HepG2 (cell line): ENCODE data around the gene PSKH1. TPM values are rescaled to one million over a fixed set of nuclear protein-coding genes. Genes with fewer than 3 reads are reported as not detected.

Source experiments
- BCL6 ChIP-seq: IDR thresholded peaks from 2 replicates; pipeline ENCODE4 v1.6.1; 2016; ENCODE audit warnings: missing genetic modification reagents, missing compliant biosample characterization
- CC2D1A ChIP-seq: sonication (generic); formaldehyde crosslinking; IDR thresholded peaks from 2 replicates; pipeline ENCODE4 v1.8.1; 2023; ENCODE audit warnings: mild to moderate bottlenecking, missing genetic modification reagents
- DMTF1 ChIP-seq: sonication (generic); formaldehyde crosslinking; IDR thresholded peaks from 2 replicates; pipeline ENCODE4 v1.4.0; 2020; ENCODE audit warnings: mild to moderate bottlenecking, missing genetic modification reagents
- ESRRA ChIP-seq: sonication (generic); formaldehyde crosslinking; IDR thresholded peaks from 2 replicates; pipeline ENCODE4 v1.5.1; 2020; ENCODE audit warnings: mild to moderate bottlenecking, low read depth, missing genetic modification reagents
- FOXP1 ChIP-seq, 2 experiments: fragments of 450-650 bp in 1 of 2; IDR thresholded peaks; 2 replicates each; pipeline ENCODE4 v1.6.1; 2017 to 2018; ENCODE audit warnings: antibody characterized with exemption in 1 of 2
- GABPB1 ChIP-seq: IDR thresholded peaks from 2 replicates; pipeline ENCODE4 v1.6.1; 2016; ENCODE audit warnings: mild to moderate bottlenecking, missing genetic modification reagents, moderate library complexity, missing compliant biosample characterization
- MLX ChIP-seq: IDR thresholded peaks from 2 replicates; pipeline ENCODE4 v1.6.1; 2016
- MTF1 ChIP-seq: sonication (generic); formaldehyde crosslinking; IDR thresholded peaks from 2 replicates; pipeline ENCODE4 v1.5.0; 2020; ENCODE audit warnings: missing genetic modification reagents
- NR0B2 ChIP-seq: sonication (generic); formaldehyde crosslinking; IDR thresholded peaks from 2 replicates; pipeline ENCODE4 v1.4.0; 2020; ENCODE audit warnings: mild to moderate bottlenecking, missing genetic modification reagents
- PCBP1 ChIP-seq: fragments of 200-400 bp; formaldehyde crosslinking; IDR thresholded peaks from 2 replicates; pipeline ENCODE4 v1.6.1; 2017; ENCODE audit warnings: mild to moderate bottlenecking, low read depth, low read length, borderline replicate concordance
- POLR2A ChIP-seq, 2 experiments: IDR thresholded peaks; 2 replicates each; pipeline ENCODE4 v1.6.1; 2011; ENCODE audit warnings: low read depth in 2 of 2, low read length in 2 of 2, mild to moderate bottlenecking in 1 of 2, moderate library complexity in 1 of 2; ENCODE audit not compliant: insufficient read depth in 1 of 2
- RFX3 ChIP-seq: IDR thresholded peaks from 2 replicates; pipeline ENCODE4 v1.6.1; 2016; ENCODE audit warnings: missing biosample characterization, missing genetic modification reagents
- RXRA ChIP-seq: sonication (generic); formaldehyde crosslinking; IDR thresholded peaks from 2 replicates; pipeline ENCODE4 v1.5.1; 2020; ENCODE audit warnings: missing genetic modification reagents
- RXRB ChIP-seq: IDR thresholded peaks from 2 replicates; pipeline ENCODE4 v1.6.1; 2016; ENCODE audit warnings: borderline replicate concordance, missing genetic modification reagents, missing compliant biosample characterization
- TCF12 ChIP-seq, 2 experiments: fragments of 450-650 bp in 1 of 2; sonication (generic) in 1 of 2; formaldehyde crosslinking in 1 of 2; IDR thresholded peaks; 2 replicates each; pipeline versions ENCODE4 v1.6.1 to v1.8.0; 2017 to 2022; ENCODE audit warnings: antibody characterized with exemption in 1 of 2, mild to moderate bottlenecking in 1 of 2, missing genetic modification reagents in 1 of 2, moderate library complexity in 1 of 2
- THRA ChIP-seq: sonication (generic); formaldehyde crosslinking; IDR thresholded peaks from 2 replicates; pipeline ENCODE4 v1.4.0; 2020; ENCODE audit warnings: missing genetic modification reagents, borderline replicate concordance
- ZBTB1 ChIP-seq: sonication (generic); formaldehyde crosslinking; IDR thresholded peaks from 2 replicates; pipeline ENCODE4 v1.4.0; 2020; ENCODE audit warnings: missing genetic modification reagents, borderline replicate concordance
- ZBTB3 ChIP-seq: sonication (generic); formaldehyde crosslinking; IDR thresholded peaks from 2 replicates; pipeline ENCODE4 v1.4.0; 2020; ENCODE audit warnings: low read depth, mild to moderate bottlenecking, moderate library complexity, missing genetic modification reagents, borderline replicate concordance
- ZMAT3 ChIP-seq: sonication (generic); formaldehyde crosslinking; conservative IDR thresholded peaks from 2 replicates; pipeline ENCODE4 v1.7.0; 2021; ENCODE audit warnings: missing genetic modification reagents
- ZNF343 ChIP-seq: sonication (generic); formaldehyde crosslinking; IDR thresholded peaks from 2 replicates; pipeline ENCODE4 v1.4.0; 2020; ENCODE audit warnings: mild to moderate bottlenecking, missing genetic modification reagents
- ZNF414 ChIP-seq: sonication (generic); formaldehyde crosslinking; IDR thresholded peaks from 2 replicates; pipeline ENCODE4 v1.5.0; 2020; ENCODE audit warnings: missing genetic modification reagents
- ZNF441 ChIP-seq: sonication (generic); formaldehyde crosslinking; IDR thresholded peaks from 2 replicates; pipeline ENCODE4 v1.7.0; 2021; ENCODE audit warnings: missing genetic modification reagents, borderline replicate concordance
- ZNF670 ChIP-seq: sonication (generic); formaldehyde crosslinking; IDR thresholded peaks from 2 replicates; pipeline ENCODE4 v1.8.0; 2022; ENCODE audit warnings: mild to moderate bottlenecking, missing genetic modification reagents, borderline replicate concordance
- ZNF816 ChIP-seq: sonication (generic); formaldehyde crosslinking; IDR thresholded peaks from 2 replicates; pipeline ENCODE4 v1.8.0; 2022; ENCODE audit warnings: missing genetic modification reagents, mild to moderate bottlenecking, borderline replicate concordance
- polyA plus RNA-seq, 8 experiments: library from polyadenylated mRNA; depleted of rRNA in 3 of 8; stranded (reverse) in 7 of 8; unstranded in 1 of 8; fragments of >200 nt; fragmentation: Illumina TruSeq in 4 of 8; extraction: Trizol in 4 of 8; gene quantifications; 2 replicates each; pipeline versions ENCODE4 v1.2.1 to v1.2.3, GENCODE V29; 2011 to 2016; ENCODE audit warnings: low read depth in 4 of 8, missing spikeins in 1 of 8, mixed read lengths in 1 of 8; ENCODE audit not compliant: insufficient read depth in 1 of 8
- total RNA-seq, 5 experiments: library from RNA; depleted of rRNA; stranded (reverse); fragments of >200 nt; fragmentation: Illumina TruSeq; extraction: Trizol; gene quantifications; 2 replicates each; pipeline ENCODE4 v1.2.3, GENCODE V29; 2016; ENCODE audit warnings: low read depth in 1 of 5

Gene PSKH1
- total and polyA plus RNA-seq, 2 of the 13 experiments (the other 11 are each of a cell fraction or from before 2014, with no cell fraction given) = 8.4 to 19.1 TPM

DNA sequence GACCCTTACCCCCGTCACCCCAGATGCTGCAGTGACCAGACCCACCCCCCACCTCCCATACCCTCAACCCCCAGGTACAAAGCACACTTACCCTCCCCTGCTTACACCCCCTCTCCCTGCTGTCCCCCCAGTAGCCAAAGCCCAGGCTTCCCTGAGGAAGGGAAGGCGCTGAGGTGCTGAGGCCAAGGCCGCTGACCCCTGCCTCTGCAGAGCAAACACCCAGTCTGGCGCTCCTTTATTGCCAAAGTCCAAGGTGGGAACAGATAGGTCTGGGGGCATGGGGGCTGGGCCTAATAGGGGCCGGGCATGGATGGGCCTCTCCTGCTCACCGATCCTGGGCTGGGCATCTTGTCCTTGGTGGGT lies 50.2 kb downstream of the PSKH1 start (continued):
- 0 out of 2 replicates have a peak, but pooled peaks have one; percentile 13 for TF ChIP-seq NR0B2 (CRISPR knock-in tag)
- TF ChIP-seq THRA (CRISPR knock-in tag) = peak; percentile 53; the same call in 1 of the 2 replicates
- no peak for TF ChIP-seq GABPB1 (CRISPR knock-in tag)
- TF ChIP-seq ZNF816 = peak; percentile 86; the same call in 1 of the 2 replicates
- no peak for TF ChIP-seq RFX3
- no peak for TF ChIP-seq ZNF441 (CRISPR knock-in tag)
- TF ChIP-seq RXRB (CRISPR knock-in tag) = peak; percentile 53
- 0 out of 2 replicates have a peak, but pooled peaks have one; percentile 2 for TF ChIP-seq ZMAT3 (CRISPR knock-in tag)
- TF ChIP-seq PCBP1 = no peak; the same call in 1 of the 2 replicates
- TF ChIP-seq ZNF670 = no peak
- TF ChIP-seq TCF12 (IDR thresholded peaks at IDR 0.05) = no peak
- TF ChIP-seq TCF12 (CRISPR knock-in tag; IDR thresholded peaks at IDR 0.05) = peak; percentile 90
- peak; percentile 95 for TF ChIP-seq ESRRA (CRISPR knock-in tag)
- 0 out of 2 replicates have a peak, but pooled peaks have one; percentile 3 for TF ChIP-seq DMTF1 (CRISPR knock-in tag)
- TF ChIP-seq ZNF343 = 0 out of 2 replicates have a peak, but pooled peaks have one; percentile 4
- TF ChIP-seq MTF1 (CRISPR knock-in tag) = no peak
- TF ChIP-seq POLR2A (IDR thresholded peaks at IDR 0.05; ENCODE audit: insufficient read depth in 1 of 2, low read depth in 2 of 2, low read length in 2 of 2) = no peak
- TF ChIP-seq MLX = 0 out of 2 replicates have a peak, but pooled peaks have one; percentile 27
- TF ChIP-seq ZNF414 (CRISPR knock-in tag) = peak; percentile 24; the same call in 1 of the 2 replicates
- no peak for TF ChIP-seq FOXP1 (IDR thresholded peaks at IDR 0.05)
- 0 out of 2 replicates have a peak, but pooled peaks have one; percentile 38 for TF ChIP-seq FOXP1 (CRISPR knock-in tag; IDR thresholded peaks at IDR 0.05)
- TF ChIP-seq RXRA = peak; percentile 42; the same call in 1 of the 2 replicates
- 0 out of 2 replicates have a peak, but pooled peaks have one; percentile 18 for TF ChIP-seq ZBTB3 (CRISPR knock-in tag)
- peak; percentile 50 for TF ChIP-seq BCL6 (CRISPR knock-in tag)
- no peak for TF ChIP-seq CC2D1A (CRISPR knock-in tag)
- TF ChIP-seq ZBTB1 (CRISPR knock-in tag) = no peak
